WTC11 (cell line): Measurements from ENCODE around the gene FAR1. TPM values are rescaled to one million over a fixed set of nuclear protein-coding genes. Genes with fewer than 3 reads are reported as not detected.

ENCODE experiments used
- ATAC-seq: fragments of 200-7000 bp; cut with Tn5 transposase; 2 replicates; pipeline ENCODE4 v1.10.0; 2021; ENCODE audit warnings: mild to moderate bottlenecking, moderate library complexity
- CTCF ChIA-PET: fragments of 300-600 bp; sonication (Branson Sonifier 250); formaldehyde crosslinking; loops from one replicate; lab custom pipeline; 2021; ENCODE audit warnings: antibody characterized with exemption; lab: Charles Lee
- POLR2A ChIA-PET: fragments of 350-600 bp; sonication (Branson Sonifier 250); formaldehyde crosslinking; loops from one replicate; lab custom pipeline; 2021; ENCODE audit warnings: antibody characterized with exemption; lab: Charles Lee
- DNase-seq: peaks from one replicate; pipeline ENCODE4 v3.0.0; 2021; ENCODE audit warnings: low spot score
- H3K27ac Mint-ChIP-seq: 2 replicates; pipeline ENCODE4 v1.8.0; 2021; ENCODE audit warnings: mixed read lengths
- H3K27me3 Mint-ChIP-seq: 2 replicates; pipeline ENCODE4 v1.8.0; 2021; ENCODE audit warnings: low read depth, mild to moderate bottlenecking, moderate library complexity, mixed read lengths
- H3K36me3 Mint-ChIP-seq: 2 replicates; pipeline ENCODE4 v1.8.0; 2021; ENCODE audit warnings: mixed read lengths
- H3K4me1 Mint-ChIP-seq: 2 replicates; pipeline ENCODE4 v1.8.0; 2022; ENCODE audit warnings: mixed read lengths
- H3K4me3 Mint-ChIP-seq: 2 replicates; pipeline ENCODE4 v1.8.0; 2021; ENCODE audit warnings: mild to moderate bottlenecking, moderate library complexity, mixed read lengths
- H3K9me3 Mint-ChIP-seq: 2 replicates; pipeline ENCODE4 v1.8.0; 2021; ENCODE audit warnings: mixed read lengths
- AFF4 ChIP-seq: sonication (generic); formaldehyde crosslinking; IDR thresholded peaks from 2 replicates; pipeline ENCODE4 v1.8.1; 2023; ENCODE audit warnings: mild to moderate bottlenecking, missing genetic modification reagents, borderline replicate concordance
- ATF1 ChIP-seq: sonication (generic); formaldehyde crosslinking; IDR thresholded peaks from 2 replicates; pipeline ENCODE4 v1.8.1; 2023; ENCODE audit warnings: mild to moderate bottlenecking, moderate library complexity, missing genetic modification reagents
- CDX4 ChIP-seq: fragments of 250-450 bp; sonication (Bioruptor Pico); IDR thresholded peaks from 2 replicates; pipeline ENCODE4 v1.9.0; 2021; ENCODE audit warnings: moderate library complexity, mild to moderate bottlenecking, inconsistent platforms, borderline replicate concordance
- CREM ChIP-seq: sonication (generic); formaldehyde crosslinking; IDR thresholded peaks from 2 replicates; pipeline ENCODE4 v1.8.1; 2022; ENCODE audit warnings: mild to moderate bottlenecking, missing genetic modification reagents, moderate library complexity
- EMX1 ChIP-seq: fragments of 250-450 bp; sonication (Bioruptor Pico); IDR thresholded peaks from 2 replicates; pipeline ENCODE4 v1.8.0; 2021; ENCODE audit warnings: mild to moderate bottlenecking
- FOXP1 ChIP-seq: sonication (generic); formaldehyde crosslinking; IDR thresholded peaks from 2 replicates; pipeline ENCODE4 v1.8.0; 2022; ENCODE audit warnings: missing genetic modification reagents, mild to moderate bottlenecking, moderate library complexity, borderline replicate concordance
- HMGA2 ChIP-seq: fragments of 250-450 bp; sonication (Bioruptor Pico); IDR thresholded peaks from 2 replicates; pipeline ENCODE4 v1.4.0; 2021; ENCODE audit warnings: mild to moderate bottlenecking, moderate library complexity
- NR1H2 ChIP-seq: sonication (generic); formaldehyde crosslinking; IDR thresholded peaks from 2 replicates; pipeline ENCODE4 v1.9.0; 2021; ENCODE audit warnings: mild to moderate bottlenecking, moderate library complexity, missing genetic modification reagents
- NR3C1 ChIP-seq: sonication (generic); formaldehyde crosslinking; conservative IDR thresholded peaks from 2 replicates; pipeline ENCODE4 v1.8.1; 2023; ENCODE audit warnings: low read depth, mild to moderate bottlenecking, missing genetic modification reagents
- PRDM15 ChIP-seq: sonication (generic); formaldehyde crosslinking; IDR thresholded peaks from 2 replicates; pipeline ENCODE4 v1.8.0; 2022; ENCODE audit warnings: missing genetic modification reagents
- RORB ChIP-seq: fragments of 250-450 bp; sonication (Bioruptor Pico); IDR thresholded peaks from 2 replicates; pipeline ENCODE4 v1.9.0; 2021; ENCODE audit warnings: mild to moderate bottlenecking
- SMAD4 ChIP-seq: sonication (generic); formaldehyde crosslinking; IDR thresholded peaks from 2 replicates; pipeline ENCODE4 v1.8.0; 2022; ENCODE audit warnings: mild to moderate bottlenecking, missing genetic modification reagents
- SOX15 ChIP-seq: fragments of 250-450 bp; sonication (Bioruptor Pico); IDR thresholded peaks from 2 replicates; pipeline ENCODE4 v1.9.0; 2021; ENCODE audit warnings: mild to moderate bottlenecking
- TCF7 ChIP-seq: sonication (generic); formaldehyde crosslinking; IDR thresholded peaks from 2 replicates; pipeline ENCODE4 v1.8.0; 2022; ENCODE audit warnings: mild to moderate bottlenecking, low read depth, missing genetic modification reagents, moderate library complexity
- TEAD1 ChIP-seq: sonication (generic); formaldehyde crosslinking; IDR thresholded peaks from 2 replicates; pipeline ENCODE4 v1.8.0; 2022; ENCODE audit warnings: mild to moderate bottlenecking, missing genetic modification reagents
- TEAD4 ChIP-seq: sonication (generic); formaldehyde crosslinking; IDR thresholded peaks from 2 replicates; pipeline ENCODE4 v1.8.0; 2022; ENCODE audit warnings: mild to moderate bottlenecking, missing genetic modification reagents
- ZBTB21 ChIP-seq: sonication (generic); formaldehyde crosslinking; IDR thresholded peaks from 2 replicates; pipeline ENCODE4 v1.8.1; 2023; ENCODE audit warnings: mild to moderate bottlenecking, missing genetic modification reagents, borderline replicate concordance
- ZNF232 ChIP-seq: sonication (generic); formaldehyde crosslinking; IDR thresholded peaks from 2 replicates; pipeline ENCODE4 v1.8.0; 2022; ENCODE audit warnings: mild to moderate bottlenecking, missing genetic modification reagents
- ZNF423 ChIP-seq: fragments of 250-450 bp; sonication (Bioruptor Pico); IDR thresholded peaks from 2 replicates; pipeline ENCODE4 v2.1.2; 2022; ENCODE audit warnings: mild to moderate bottlenecking, moderate library complexity
- total RNA-seq: library from RNA; stranded (reverse); gene quantifications from 3 replicates; pipeline ENCODE4 v1.2.3, GENCODE V29; 2021
- TF ChIP-seq, protein P1 (sequence below): sonication (generic); formaldehyde crosslinking; IDR thresholded peaks from 2 replicates; pipeline ENCODE4 v1.8.0; 2022; ENCODE audit warnings: mild to moderate bottlenecking, missing genetic modification reagents
- TF ChIP-seq, protein P2 (sequence below): sonication (generic); formaldehyde crosslinking; IDR thresholded peaks from 2 replicates; pipeline ENCODE4 v1.8.1; 2022; ENCODE audit warnings: low read depth, missing genetic modification reagents, borderline replicate concordance
- TF ChIP-seq, protein P3 (sequence below): sonication (generic); formaldehyde crosslinking; IDR thresholded peaks from 2 replicates; pipeline ENCODE4 v1.8.1; 2023; ENCODE audit warnings: mild to moderate bottlenecking, missing genetic modification reagents, moderate library complexity
- TF ChIP-seq, protein P4 (sequence below): fragments of 250-450 bp; sonication (Bioruptor Pico); IDR thresholded peaks from 2 replicates; pipeline ENCODE4 v1.9.0; 2021; ENCODE audit warnings: mild to moderate bottlenecking

Gene FAR1
- total RNA-seq, 1 experiment from 2014 or later = 63.9 TPM

DNA sequence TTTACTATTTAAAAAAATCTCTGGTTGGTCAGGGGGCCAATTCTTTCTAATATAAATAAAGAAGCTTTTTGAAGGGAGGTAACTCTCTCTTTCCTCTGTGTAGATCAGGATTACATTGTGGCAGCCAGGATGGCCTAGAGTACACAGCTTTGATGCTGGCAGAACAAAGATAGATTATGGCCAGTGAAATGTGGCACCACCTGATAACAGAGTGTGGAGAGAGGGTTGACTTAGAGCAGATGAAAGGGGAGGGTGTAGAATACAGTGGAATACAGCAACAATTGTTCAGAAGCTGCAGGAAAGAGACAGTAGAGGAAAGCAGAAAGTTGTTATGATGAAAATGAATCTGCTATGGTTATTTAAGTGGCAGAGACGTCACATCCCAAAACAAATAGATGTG, 99.0 kb downstream of the FAR1 start:
- CTCF ChIA-PET = no interaction called here
- ATAC-seq (no peak), DNase-seq (no peak)
- TF ChIP-seq TEAD1 (CRISPR knock-in tag) = no peak
- no peak for TF ChIP-seq TEAD4
- no peak for TF ChIP-seq RORB
- no peak for TF ChIP-seq AFF4 (CRISPR knock-in tag)
- no peak for TF ChIP-seq TCF7 (CRISPR knock-in tag)
- no peak for TF ChIP-seq CDX4 (CRISPR knock-in tag)
- TF ChIP-seq SMAD4 = no peak
- TF ChIP-seq HMGA2 (CRISPR knock-in tag) = no peak
- no peak for TF ChIP-seq FOXP1
- TF ChIP-seq SOX15 (CRISPR knock-in tag) = no peak
- peaks cover 10% of the 10 kb centered on the region for H3K4me1 Mint-ChIP-seq
- H3K27me3 Mint-ChIP-seq = no peaks in the 10 kb centered on the region; the same call in 1 of the 2 replicates
- H3K27ac Mint-ChIP-seq = no peak overlapping the region
- POLR2A ChIA-PET = no interaction called here
- H3K36me3 Mint-ChIP-seq = no peaks in the 10 kb centered on the region
- H3K4me3 Mint-ChIP-seq = no peak overlapping the region
- peaks cover 6% of the 10 kb centered on the region for H3K9me3 Mint-ChIP-seq

DNA sequence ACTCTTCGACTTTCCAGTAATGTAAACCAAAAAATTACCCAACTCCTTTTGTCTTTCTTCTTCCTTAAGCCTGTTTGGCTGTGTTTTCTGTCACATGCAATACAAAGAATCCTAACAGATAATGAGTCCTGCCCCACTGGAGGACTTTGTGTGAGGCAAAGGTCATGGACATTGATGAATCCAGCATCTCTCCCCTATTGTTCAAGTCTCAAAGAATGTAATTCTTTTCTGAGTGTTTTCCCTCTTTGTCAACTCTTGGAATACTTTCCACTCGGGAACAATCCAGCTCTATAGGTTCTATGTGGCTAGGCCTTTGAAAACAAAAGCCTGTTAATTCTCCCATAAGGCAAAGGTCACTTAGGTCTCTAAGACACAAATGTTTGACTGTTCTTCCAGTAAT, 100.7 kb downstream of the FAR1 start:
- Mint-ChIP-seq H3K9me3 (peaks cover 6% of the 10 kb centered on the region), H3K27ac (no peak overlapping the region)

DNA sequence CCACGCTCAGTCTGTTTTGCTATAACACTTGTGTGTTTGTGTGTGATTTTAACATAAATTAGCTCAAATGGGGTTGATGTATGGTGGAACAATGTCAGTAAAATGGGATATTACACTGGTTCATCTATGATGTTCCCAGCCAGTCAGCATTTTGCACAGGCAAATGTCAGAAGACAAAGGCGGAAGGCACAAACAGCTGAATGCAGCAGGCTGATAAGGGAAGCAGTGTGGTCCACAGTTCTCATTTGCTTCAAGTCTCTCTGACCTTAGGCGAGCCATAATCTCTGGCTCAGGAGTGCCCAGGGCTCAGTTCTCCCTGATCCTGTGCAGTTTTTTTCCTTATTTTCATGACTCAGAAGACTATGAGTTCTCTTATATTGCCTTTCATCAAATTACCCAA, 102.7 kb downstream of the FAR1 start:
- no peak for ATAC-seq
- Mint-ChIP-seq H3K4me3 (no peak overlapping the region), H3K9me3 (peaks cover 6% of the 10 kb centered on the region), H3K4me1 (peaks cover 16% of the 10 kb centered on the region), H3K27ac (no peak overlapping the region), H3K36me3 (no peaks in the 10 kb centered on the region), H3K27me3 (no peaks in the 10 kb centered on the region; the same call in 1 of the 2 replicates)
- DNase-seq = no peak
- ChIA-PET POLR2A (no interaction called here), CTCF (interaction anchor here (0.9 to 2.6 kb wide), 3 partner anchors 102 to 201 kb away, joined by 3 to 9 read pairs (median 6); no protein-coding TSS in a partner anchor)
- TF ChIP-seq NR3C1 = no peak
- no peak for TF ChIP-seq ZNF423 (CRISPR knock-in tag)
- no peak for TF ChIP-seq ZNF232 (CRISPR knock-in tag)
- TF ChIP-seq TEAD4 = no peak
- no peak for TF ChIP-seq EMX1 (CRISPR knock-in tag)
- TF ChIP-seq ATF1 (CRISPR knock-in tag) = no peak
- TF ChIP-seq CREM = no peak
- TF ChIP-seq, protein P1, sequence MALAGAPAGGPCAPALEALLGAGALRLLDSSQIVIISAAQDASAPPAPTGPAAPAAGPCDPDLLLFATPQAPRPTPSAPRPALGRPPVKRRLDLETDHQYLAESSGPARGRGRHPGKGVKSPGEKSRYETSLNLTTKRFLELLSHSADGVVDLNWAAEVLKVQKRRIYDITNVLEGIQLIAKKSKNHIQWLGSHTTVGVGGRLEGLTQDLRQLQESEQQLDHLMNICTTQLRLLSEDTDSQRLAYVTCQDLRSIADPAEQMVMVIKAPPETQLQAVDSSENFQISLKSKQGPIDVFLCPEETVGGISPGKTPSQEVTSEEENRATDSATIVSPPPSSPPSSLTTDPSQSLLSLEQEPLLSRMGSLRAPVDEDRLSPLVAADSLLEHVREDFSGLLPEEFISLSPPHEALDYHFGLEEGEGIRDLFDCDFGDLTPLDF (CRISPR knock-in tag) = no peak
- TF ChIP-seq ZBTB21 (CRISPR knock-in tag) = no peak
- TF ChIP-seq, protein P2, sequence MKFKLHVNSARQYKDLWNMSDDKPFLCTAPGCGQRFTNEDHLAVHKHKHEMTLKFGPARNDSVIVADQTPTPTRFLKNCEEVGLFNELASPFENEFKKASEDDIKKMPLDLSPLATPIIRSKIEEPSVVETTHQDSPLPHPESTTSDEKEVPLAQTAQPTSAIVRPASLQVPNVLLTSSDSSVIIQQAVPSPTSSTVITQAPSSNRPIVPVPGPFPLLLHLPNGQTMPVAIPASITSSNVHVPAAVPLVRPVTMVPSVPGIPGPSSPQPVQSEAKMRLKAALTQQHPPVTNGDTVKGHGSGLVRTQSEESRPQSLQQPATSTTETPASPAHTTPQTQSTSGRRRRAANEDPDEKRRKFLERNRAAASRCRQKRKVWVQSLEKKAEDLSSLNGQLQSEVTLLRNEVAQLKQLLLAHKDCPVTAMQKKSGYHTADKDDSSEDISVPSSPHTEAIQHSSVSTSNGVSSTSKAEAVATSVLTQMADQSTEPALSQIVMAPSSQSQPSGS (CRISPR knock-in tag) = no peak
- TF ChIP-seq, protein P3, sequence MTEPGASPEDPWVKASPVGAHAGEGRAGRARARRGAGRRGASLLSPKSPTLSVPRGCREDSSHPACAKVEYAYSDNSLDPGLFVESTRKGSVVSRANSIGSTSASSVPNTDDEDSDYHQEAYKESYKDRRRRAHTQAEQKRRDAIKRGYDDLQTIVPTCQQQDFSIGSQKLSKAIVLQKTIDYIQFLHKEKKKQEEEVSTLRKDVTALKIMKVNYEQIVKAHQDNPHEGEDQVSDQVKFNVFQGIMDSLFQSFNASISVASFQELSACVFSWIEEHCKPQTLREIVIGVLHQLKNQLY = no peak
- no peak for TF ChIP-seq PRDM15

More for the DNA sequence above, 100.7 kb downstream of the FAR1 start:
- ATAC-seq = no peak
- CTCF ChIA-PET = no interaction called here
- TF ChIP-seq NR1H2 (CRISPR knock-in tag) (no peak), ZBTB21 (CRISPR knock-in tag) (no peak)
- TF ChIP-seq, protein P4, sequence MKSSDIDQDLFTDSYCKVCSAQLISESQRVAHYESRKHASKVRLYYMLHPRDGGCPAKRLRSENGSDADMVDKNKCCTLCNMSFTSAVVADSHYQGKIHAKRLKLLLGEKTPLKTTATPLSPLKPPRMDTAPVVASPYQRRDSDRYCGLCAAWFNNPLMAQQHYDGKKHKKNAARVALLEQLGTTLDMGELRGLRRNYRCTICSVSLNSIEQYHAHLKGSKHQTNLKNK (CRISPR knock-in tag) = no peak
- Mint-ChIP-seq H3K27me3 (no peaks in the 10 kb centered on the region; the same call in 1 of the 2 replicates), H3K36me3 (no peaks in the 10 kb centered on the region), H3K4me1 (peaks cover 14% of the 10 kb centered on the region), H3K4me3 (no peak overlapping the region)
- no peak for DNase-seq
- POLR2A ChIA-PET = no interaction called here
